H9 (cell line): Measurements from ENCODE around the gene TTC24. TPM values are rescaled to one million over a fixed set of nuclear protein-coding genes. Genes with fewer than 3 reads are reported as not detected.
A peak's percentile ranks its signal among the peaks of the same experiment; 100 is the strongest.

Experiments
- DNase-seq: peaks from one replicate; pipeline ENCODE4 v3.0.0-alpha.2; 2017
- H2AFZ ChIP-seq: one replicate; pipeline ENCODE4 v1.6.1; 2013; ENCODE audit warnings: mild to moderate bottlenecking, low read length, control low read depth, moderate library complexity
- H2AK5ac ChIP-seq: 2 replicates; pipeline ENCODE4 v1.6.1; 2013; ENCODE audit warnings: low read length, control low read depth, mixed read lengths; ENCODE audit not compliant: insufficient read length
- H2BK120ac ChIP-seq: one replicate; pipeline ENCODE4 v1.6.1; 2013; ENCODE audit warnings: low read depth, mild to moderate bottlenecking, low read length, control low read depth, inconsistent platforms; ENCODE audit not compliant: poor library complexity, severe bottlenecking
- H2BK12ac ChIP-seq: 2 replicates; pipeline ENCODE4 v1.6.1; 2013; ENCODE audit warnings: low read length, control low read depth, mixed read lengths, low read depth; ENCODE audit not compliant: insufficient read length
- H2BK15ac ChIP-seq: 2 replicates; pipeline ENCODE4 v1.6.1; 2013; ENCODE audit warnings: low read depth, low read length, control low read depth
- H2BK20ac ChIP-seq: one replicate; pipeline ENCODE4 v1.6.1; 2013; ENCODE audit warnings: low read depth, mild to moderate bottlenecking, low read length, control low read depth, inconsistent platforms; ENCODE audit not compliant: poor library complexity, severe bottlenecking
- H2BK5ac ChIP-seq: 2 replicates; pipeline ENCODE4 v1.6.1; 2013; ENCODE audit warnings: low read length, control low read depth, mixed read lengths; ENCODE audit not compliant: insufficient read length
- H3K14ac ChIP-seq: 2 replicates; pipeline ENCODE4 v1.6.1; 2013; ENCODE audit warnings: low read length, control low read depth; ENCODE audit not compliant: insufficient read depth
- H3K18ac ChIP-seq: 2 replicates; pipeline ENCODE4 v1.6.1; 2013; ENCODE audit warnings: low read depth, mild to moderate bottlenecking, mixed read lengths, low read length, control low read depth; ENCODE audit not compliant: insufficient read length
- H3K23ac ChIP-seq: 2 replicates; pipeline ENCODE4 v1.6.1; 2013; ENCODE audit warnings: low read length, control low read depth, mixed read lengths, low read depth; ENCODE audit not compliant: insufficient read length
- H3K23me2 ChIP-seq: 2 replicates; pipeline ENCODE4 v1.6.1; 2013; ENCODE audit warnings: low read depth, mild to moderate bottlenecking, mixed read lengths, low read length, control low read depth; ENCODE audit not compliant: insufficient read length, poor library complexity, severe bottlenecking
- H3K27ac ChIP-seq: 2 replicates; pipeline ENCODE4 v1.5.1; 2013; ENCODE audit warnings: low read length, control low read depth, mixed read lengths, low read depth; ENCODE audit not compliant: insufficient read length
- H3K27me3 ChIP-seq: 2 replicates; pipeline ENCODE4 v1.6.1; 2013; ENCODE audit warnings: low read length, control low read depth, inconsistent platforms; ENCODE audit not compliant: insufficient read depth
- H3K4ac ChIP-seq: 2 replicates; pipeline ENCODE4 v1.6.1; 2013; ENCODE audit warnings: low read depth, mild to moderate bottlenecking, control low read depth, inconsistent platforms, low read length, moderate library complexity
- H3K4me1 ChIP-seq: 2 replicates; pipeline ENCODE4 v1.6.1; 2013; ENCODE audit warnings: low read length, control low read depth, inconsistent platforms; ENCODE audit not compliant: insufficient read depth
- H3K4me2 ChIP-seq: 2 replicates; pipeline ENCODE4 v1.6.1; 2013; ENCODE audit warnings: low read length, control low read depth, mixed read lengths; ENCODE audit not compliant: insufficient read length, insufficient read depth
- H3K56ac ChIP-seq: 2 replicates; pipeline ENCODE4 v1.6.1; 2013; ENCODE audit warnings: low read depth, mild to moderate bottlenecking, mixed read lengths, low read length, control low read depth; ENCODE audit not compliant: insufficient read length
- H3K79me1 ChIP-seq: 2 replicates; pipeline ENCODE4 v1.6.1; 2013; ENCODE audit warnings: low read depth, mild to moderate bottlenecking, moderate library complexity, low read length, control low read depth, inconsistent platforms; ENCODE audit not compliant: insufficient read depth, poor library complexity, severe bottlenecking
- H3K79me2 ChIP-seq: 2 replicates; pipeline ENCODE4 v1.6.1; 2013; ENCODE audit warnings: low read length, control low read depth, inconsistent platforms; ENCODE audit not compliant: insufficient read depth
- H3K9ac ChIP-seq: 2 replicates; pipeline ENCODE4 v1.6.1; 2013; ENCODE audit warnings: low read length, control low read depth, mixed read lengths; ENCODE audit not compliant: insufficient read length; ENCODE audit errors: extremely low read depth
- H3K9me3 ChIP-seq: one replicate; pipeline ENCODE4 v1.6.1; 2013; ENCODE audit warnings: low read depth, low read length, inconsistent platforms; ENCODE audit not compliant: control insufficient read depth
- H3T11ph ChIP-seq: one replicate; pipeline ENCODE4 v1.6.1; 2013; ENCODE audit warnings: mild to moderate bottlenecking, low read length, control low read depth, inconsistent platforms
- H4K20me1 ChIP-seq: one replicate; pipeline ENCODE4 v1.6.1; 2013; ENCODE audit not compliant: control insufficient read depth, insufficient read length, insufficient read depth
- H4K5ac ChIP-seq: 2 replicates; pipeline ENCODE4 v1.6.1; 2013; ENCODE audit warnings: low read depth, mild to moderate bottlenecking, mixed read lengths, low read length, control low read depth; ENCODE audit not compliant: insufficient read length
- H4K8ac ChIP-seq: replicated peaks from 2 replicates; pipeline ENCODE4 v1.6.1; 2013; ENCODE audit warnings: low read length, control low read depth, mixed read lengths, low read depth; ENCODE audit not compliant: insufficient read length
- H4K91ac ChIP-seq: 2 replicates; pipeline ENCODE4 v1.6.1; 2013; ENCODE audit warnings: low read depth, mild to moderate bottlenecking, moderate library complexity, mixed read lengths, low read length, control low read depth; ENCODE audit not compliant: insufficient read length
- H3K27ac Mint-ChIP-seq, 3 experiments: 2 replicates in 2 of 3; 3 replicates in 1 of 3; pipeline ENCODE4 v1.8.0; 2020 to 2021; ENCODE audit warnings: mixed read lengths in 3 of 3, mild to moderate bottlenecking in 1 of 3, moderate library complexity in 1 of 3
- H3K27me3 Mint-ChIP-seq: 2 replicates; pipeline ENCODE4 v1.8.0; 2021; ENCODE audit warnings: low read depth, mild to moderate bottlenecking, moderate library complexity, mixed read lengths
- H3K36me3 Mint-ChIP-seq, 3 experiments: 2 replicates in 2 of 3; 3 replicates in 1 of 3; pipeline ENCODE4 v1.8.0; 2020 to 2021; ENCODE audit warnings: low read depth in 3 of 3, mixed read lengths in 3 of 3; ENCODE audit not compliant: insufficient read depth in 1 of 3
- H3K4me1 Mint-ChIP-seq, 2 experiments: 2 replicates each; pipeline ENCODE4 v1.8.0; 2020; ENCODE audit warnings: mixed read lengths in 2 of 2
- H3K4me3 Mint-ChIP-seq, 2 experiments: 2 replicates in 1 of 2; 3 replicates in 1 of 2; pipeline ENCODE4 v1.8.0; 2020 to 2021; ENCODE audit warnings: mild to moderate bottlenecking in 2 of 2, mixed read lengths in 2 of 2, moderate library complexity in 1 of 2
- H3K9me3 Mint-ChIP-seq, 2 experiments: 2 replicates in 1 of 2; 3 replicates in 1 of 2; pipeline ENCODE4 v1.8.0; 2020; ENCODE audit warnings: mild to moderate bottlenecking in 2 of 2, mixed read lengths in 2 of 2, moderate library complexity in 1 of 2
- WGBS: extraction: QIAGEN DNeasy Blood & Tissue Kit; methylation state at CpG from one replicate; pipeline ENCODE4 v1.1.7; 2013; ENCODE audit warnings: missing lambda C conversion rate, low lambda C conversion rate, mixed read lengths; ENCODE audit not compliant: insufficient read length; ENCODE audit errors: extremely low coverage; 5-methylcytosine and 5-hydroxymethylcytosine counted together
- total RNA-seq: library from RNA; stranded (reverse); gene quantifications from 2 replicates; pipeline ENCODE4 v1.2.1, GENCODE V29; 2021
- TF ChIP-seq, protein P1 (sequence below): fragments of 200-600 bp; sonication (generic); conservative IDR thresholded peaks from 3 replicates; pipeline ENCODE4 v1.8.0; 2021; ENCODE audit warnings: antibody characterized with exemption, mild to moderate bottlenecking

The TTC24 gene
- total RNA-seq, 1 experiment from 2014 or later: 0.26 TPM

DNA sequence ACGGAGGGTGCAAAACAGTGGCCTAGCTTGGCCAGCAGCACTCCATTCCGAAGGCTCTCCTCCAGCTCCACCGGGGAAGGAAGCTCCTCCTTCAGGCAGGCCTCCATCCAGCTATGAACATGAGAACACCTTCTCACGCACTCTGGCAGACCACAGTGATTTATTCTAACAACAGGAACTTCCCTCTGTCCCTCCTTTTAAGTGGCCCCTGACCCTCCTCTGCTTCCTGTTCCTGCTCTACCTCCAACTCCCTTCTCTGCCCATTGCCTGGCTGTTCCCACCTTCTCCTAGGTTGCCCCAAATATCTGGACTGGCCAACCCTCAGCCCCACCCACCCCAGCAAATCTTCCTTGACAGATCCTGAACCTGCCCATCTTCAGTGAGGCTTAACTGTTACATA, 13.1 kb upstream of the TTC24 start:
- Histone ChIP-seq H3K27ac (no peak overlapping the region), H3K9ac (no peak overlapping the region), H2BK15ac (no peak overlapping the region), H2BK5ac (no peak overlapping the region), H3K23me2 (no peaks in the 10 kb centered on the region), H3K4me2 (no peak overlapping the region), H2BK20ac (no peak overlapping the region), H3K23ac (no peak overlapping the region), H3K56ac (no peak overlapping the region), H3K4ac (no peak overlapping the region), H3K79me1 (no peaks in the 10 kb centered on the region), H3K14ac (no peak overlapping the region), H3K4me1 (no peaks in the 10 kb centered on the region; the same call in 1 of the 2 replicates), H4K20me1 (no peaks in the 10 kb centered on the region), H2BK120ac (no peak overlapping the region), H4K8ac (no peak overlapping the region), H3K79me2 (no peaks in the 10 kb centered on the region; the same call in 1 of the 2 replicates), H4K91ac (no peak overlapping the region), H3K9me3 (no peaks in the 10 kb centered on the region), H2BK12ac (no peak overlapping the region), H3K27me3 (no peaks in the 10 kb centered on the region), H3T11ph (no peak overlapping the region), H2AFZ (no peak overlapping the region), H2AK5ac (no peak overlapping the region), H3K18ac (no peak overlapping the region), H4K5ac (no peak overlapping the region)
- peaks cover 19 to 59% (median 50%) of the 10 kb centered on the region in 3 experiments for H3K36me3 Mint-ChIP-seq
- no CpG with 5 or more reads among the region's 4 CpGs for WGBS
- H3K9me3 Mint-ChIP-seq: no peaks in the 10 kb centered on the region
- 0 out of 7 replicates have a peak overlapping the region, but pooled peaks of 1 of the 3 experiments have one; percentile 72 for H3K27ac Mint-ChIP-seq
- TF ChIP-seq, protein P1, sequence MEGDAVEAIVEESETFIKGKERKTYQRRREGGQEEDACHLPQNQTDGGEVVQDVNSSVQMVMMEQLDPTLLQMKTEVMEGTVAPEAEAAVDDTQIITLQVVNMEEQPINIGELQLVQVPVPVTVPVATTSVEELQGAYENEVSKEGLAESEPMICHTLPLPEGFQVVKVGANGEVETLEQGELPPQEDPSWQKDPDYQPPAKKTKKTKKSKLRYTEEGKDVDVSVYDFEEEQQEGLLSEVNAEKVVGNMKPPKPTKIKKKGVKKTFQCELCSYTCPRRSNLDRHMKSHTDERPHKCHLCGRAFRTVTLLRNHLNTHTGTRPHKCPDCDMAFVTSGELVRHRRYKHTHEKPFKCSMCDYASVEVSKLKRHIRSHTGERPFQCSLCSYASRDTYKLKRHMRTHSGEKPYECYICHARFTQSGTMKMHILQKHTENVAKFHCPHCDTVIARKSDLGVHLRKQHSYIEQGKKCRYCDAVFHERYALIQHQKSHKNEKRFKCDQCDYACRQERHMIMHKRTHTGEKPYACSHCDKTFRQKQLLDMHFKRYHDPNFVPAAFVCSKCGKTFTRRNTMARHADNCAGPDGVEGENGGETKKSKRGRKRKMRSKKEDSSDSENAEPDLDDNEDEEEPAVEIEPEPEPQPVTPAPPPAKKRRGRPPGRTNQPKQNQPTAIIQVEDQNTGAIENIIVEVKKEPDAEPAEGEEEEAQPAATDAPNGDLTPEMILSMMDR: no peak
- no peak for DNase-seq
- no peaks in the 10 kb centered on the region for H3K27me3 Mint-ChIP-seq
- H3K4me1 Mint-ChIP-seq: peaks cover 5 to 8% of the 10 kb centered on the region in 2 experiments
- no peak overlapping the region for H3K4me3 Mint-ChIP-seq
